Keratinocyte (primary cell): Measurements from ENCODE around the gene CHMP6.

ENCODE experiments used
- CTCF ChIP-seq, 3 experiments: IDR thresholded peaks in 1 of 3; conservative IDR thresholded peaks in 1 of 3; optimal IDR thresholded peaks in 1 of 3; 2 replicates in 2 of 3; 3 replicates in 1 of 3; pipeline versions ENCODE3 to v1.5.1; 2011; ENCODE audit warnings: low read length in 3 of 3, mild to moderate bottlenecking in 3 of 3, moderate library complexity in 2 of 3, control low read depth in 1 of 3, inconsistent platforms in 1 of 3; ENCODE audit not compliant: insufficient read depth in 2 of 3; ENCODE audit errors: extremely low read depth in 1 of 3
- EZH2 ChIP-seq: IDR thresholded peaks from one replicate; pipeline ENCODE4 v1.6.1; 2012; ENCODE audit warnings: inconsistent platforms, mild to moderate bottlenecking, low read length, moderate library complexity

GRCh38 chr17:81006891-81007290 lies 15.2 kb downstream of the CHMP6 start:
- TF ChIP-seq CTCF (optimal IDR thresholded peaks at IDR 0.05 in 1 of 3, IDR thresholded peaks at IDR 0.05 in 1 of 3, conservative IDR thresholded peaks at IDR 0.05 in 1 of 3; ENCODE audit: extremely low read depth in 1 of 3, insufficient read depth in 2 of 3, low read length in 3 of 3): no peak
- TF ChIP-seq EZH2: no peak
